Mesendoderm (in vitro differentiated cells): ENCODE measurements around the gene IL1RAPL2.

Experiments
- DNase-seq: peaks from one replicate; pipeline ENCODE4 v3.0.0; 2013
- H2AK5ac ChIP-seq: 2 replicates; pipeline ENCODE4 v1.6.1; 2013; ENCODE audit warnings: low read length, inconsistent platforms
- H2BK120ac ChIP-seq: 2 replicates; pipeline ENCODE4 v1.6.1; 2013; ENCODE audit warnings: low read depth, mild to moderate bottlenecking, low read length, moderate library complexity, mixed read lengths
- H2BK15ac ChIP-seq: replicated peaks from 2 replicates; pipeline ENCODE4 v1.6.1; 2013; ENCODE audit warnings: low read depth, mild to moderate bottlenecking, moderate library complexity
- H2BK5ac ChIP-seq: 2 replicates; pipeline ENCODE4 v1.6.1; 2013; ENCODE audit warnings: low read length, inconsistent platforms
- H3K18ac ChIP-seq: 2 replicates; pipeline ENCODE4 v1.6.1; 2013; ENCODE audit warnings: mild to moderate bottlenecking, low read length, mixed read lengths
- H3K23ac ChIP-seq: one replicate; pipeline ENCODE4 v1.6.1; 2013; ENCODE audit warnings: low read length
- H3K27ac ChIP-seq: 2 replicates; pipeline ENCODE4 v1.5.1; 2013; ENCODE audit warnings: low read depth, mild to moderate bottlenecking, inconsistent platforms, low read length, moderate library complexity
- H3K27me3 ChIP-seq: 2 replicates; pipeline ENCODE4 v1.6.1; 2013; ENCODE audit warnings: low read length, control low read depth, mild to moderate bottlenecking, inconsistent platforms; ENCODE audit not compliant: insufficient read depth, poor library complexity
- H3K36me3 ChIP-seq: 2 replicates; pipeline ENCODE4 v1.6.1; 2013; ENCODE audit warnings: low read length, inconsistent platforms; ENCODE audit not compliant: control insufficient read depth, insufficient read depth
- H3K4ac ChIP-seq: one replicate; pipeline ENCODE4 v1.6.1; 2013; ENCODE audit warnings: low read depth, mild to moderate bottlenecking, low read length, moderate library complexity
- H3K4me1 ChIP-seq: 2 replicates; pipeline ENCODE4 v1.6.1; 2013; ENCODE audit warnings: low read depth, low read length, inconsistent platforms; ENCODE audit not compliant: control insufficient read depth
- H3K4me2 ChIP-seq: 2 replicates; pipeline ENCODE4 v1.6.1; 2013; ENCODE audit warnings: low read length
- H3K4me3 ChIP-seq: 2 replicates; pipeline ENCODE4 v1.5.1; 2013; ENCODE audit warnings: mild to moderate bottlenecking, low read length
- H3K56ac ChIP-seq: one replicate; pipeline ENCODE4 v1.6.1; 2013; ENCODE audit warnings: low read length
- H3K79me1 ChIP-seq: 2 replicates; pipeline ENCODE4 v1.6.1; 2013; ENCODE audit warnings: low read length, inconsistent platforms
- H3K79me2 ChIP-seq: 2 replicates; pipeline ENCODE4 v1.6.1; 2013; ENCODE audit warnings: mild to moderate bottlenecking, low read length; ENCODE audit not compliant: control insufficient read depth, insufficient read depth
- H3K9ac ChIP-seq: 2 replicates; pipeline ENCODE4 v1.6.1; 2013; ENCODE audit warnings: low read length, inconsistent platforms
- H4K5ac ChIP-seq: one replicate; pipeline ENCODE4 v1.6.1; 2013; ENCODE audit warnings: low read length
- H4K8ac ChIP-seq: one replicate; pipeline ENCODE4 v1.6.1; 2013; ENCODE audit warnings: low read depth, mild to moderate bottlenecking, control low read depth, low read length, moderate library complexity
- WGBS: extraction: QIAGEN DNeasy Blood & Tissue Kit; methylation state at CpG from one replicate; pipeline ENCODE4 v1.1.7; 2013; ENCODE audit warnings: low lambda C conversion rate, missing lambda C conversion rate; ENCODE audit not compliant: insufficient coverage; ENCODE audit errors: extremely low coverage; 5-methylcytosine and 5-hydroxymethylcytosine counted together

The IL1RAPL2 gene

GRCh38 chrX:105302246-105302645 is 736.2 kb downstream of the IL1RAPL2 start:
- Histone ChIP-seq H3K4me1 (no peaks in the 10 kb centered on the region), H4K5ac (no peak overlapping the region), H3K27me3 (no peaks in the 10 kb centered on the region), H3K4ac (no peak overlapping the region), H3K27ac (no peak overlapping the region), H2BK15ac (no peak overlapping the region), H2BK120ac (no peak overlapping the region), H3K4me2 (no peak overlapping the region), H3K9ac (no peak overlapping the region), H3K36me3 (no peaks in the 10 kb centered on the region), H4K8ac (no peak overlapping the region), H2BK5ac (no peak overlapping the region), H3K23ac (no peak overlapping the region), H3K79me2 (no peaks in the 10 kb centered on the region), H3K79me1 (no peaks in the 10 kb centered on the region), H3K4me3 (no peak overlapping the region), H2AK5ac (no peak overlapping the region), H3K18ac (no peak overlapping the region), H3K56ac (no peak overlapping the region)
- no peak for DNase-seq
- WGBS = no CpG with 5 or more reads among the region's 1 CpG

GRCh38 chrX:105307762-105308161 is 741.8 kb downstream of the IL1RAPL2 start:
- Histone ChIP-seq H2AK5ac (no peak overlapping the region), H3K4me1 (no peaks in the 10 kb centered on the region), H4K8ac (no peak overlapping the region), H3K18ac (no peak overlapping the region), H3K36me3 (no peaks in the 10 kb centered on the region), H3K4me3 (no peak overlapping the region), H3K79me2 (no peaks in the 10 kb centered on the region), H3K79me1 (no peaks in the 10 kb centered on the region), H2BK15ac (no peak overlapping the region), H3K9ac (no peak overlapping the region), H2BK5ac (no peak overlapping the region), H3K23ac (no peak overlapping the region), H3K27ac (no peak overlapping the region), H3K4ac (no peak overlapping the region), H2BK120ac (no peak overlapping the region), H3K4me2 (no peak overlapping the region), H3K27me3 (no peaks in the 10 kb centered on the region), H3K56ac (no peak overlapping the region), H4K5ac (no peak overlapping the region)
- no CpG with 5 or more reads among the region's 1 CpG for WGBS
- no peak for DNase-seq

GRCh38 chrX:105313596-105313995 is 747.6 kb downstream of the IL1RAPL2 start:
- H2BK15ac ChIP-seq = no peak overlapping the region
- H3K27ac ChIP-seq = no peak overlapping the region
- H3K4me2 ChIP-seq = no peak overlapping the region
- H3K4ac ChIP-seq = no peak overlapping the region
- H3K4me3 ChIP-seq = no peak overlapping the region
- DNase-seq = no peak
- no peak overlapping the region for H3K9ac ChIP-seq
- H2BK120ac ChIP-seq = no peak overlapping the region
- no peaks in the 10 kb centered on the region for H3K4me1 ChIP-seq
- no peaks in the 10 kb centered on the region for H3K27me3 ChIP-seq
- H3K79me2 ChIP-seq = no peaks in the 10 kb centered on the region
- H3K36me3 ChIP-seq = no peaks in the 10 kb centered on the region
- H3K79me1 ChIP-seq = no peaks in the 10 kb centered on the region
- H4K5ac ChIP-seq = no peak overlapping the region
- no CpG with 5 or more reads among the region's 1 CpG for WGBS
- H2AK5ac ChIP-seq = no peak overlapping the region
- no peak overlapping the region for H2BK5ac ChIP-seq
- no peak overlapping the region for H4K8ac ChIP-seq
- no peak overlapping the region for H3K18ac ChIP-seq
- H3K23ac ChIP-seq = no peak overlapping the region
- no peak overlapping the region for H3K56ac ChIP-seq

- no peak overlapping the region for H3K27ac ChIP-seq
- H3K4me1 ChIP-seq = no peaks in the 10 kb centered on the region
- H3K56ac ChIP-seq = no peak overlapping the region
These were observed 748.5 kb downstream of the IL1RAPL2 start for GRCh38 chrX:105314458-105314857.

DNA sequence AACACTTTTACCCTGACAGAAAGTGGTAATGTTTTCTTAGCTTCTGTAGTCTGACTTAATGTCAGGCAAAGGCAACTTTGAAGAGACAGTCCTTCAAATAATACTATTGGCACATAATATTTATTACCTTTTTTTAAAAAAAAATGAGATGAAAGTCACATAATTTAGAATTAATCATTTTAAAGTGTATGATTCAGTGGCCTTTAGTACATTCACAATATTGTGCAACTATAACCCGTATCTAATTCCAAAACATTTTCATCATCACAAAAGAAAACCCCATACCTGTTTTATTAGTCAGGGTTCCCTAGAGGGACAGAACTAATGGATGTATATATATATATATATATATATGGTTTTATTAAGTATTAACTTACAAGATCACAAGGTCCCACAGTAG is 749.2 kb downstream of the IL1RAPL2 start:
- H4K5ac ChIP-seq = no peak overlapping the region
- no peak overlapping the region for H3K56ac ChIP-seq
- no peak overlapping the region for H2AK5ac ChIP-seq
- no CpG with 5 or more reads among the region's 1 CpG for WGBS
- no peak overlapping the region for H3K4ac ChIP-seq
- no peak overlapping the region for H2BK120ac ChIP-seq
- H3K23ac ChIP-seq = no peak overlapping the region
- no peak overlapping the region for H3K27ac ChIP-seq
- no peak overlapping the region for H4K8ac ChIP-seq
- no peak overlapping the region for H3K4me2 ChIP-seq
- H2BK5ac ChIP-seq = no peak overlapping the region
- no peaks in the 10 kb centered on the region for H3K4me1 ChIP-seq
- no peak overlapping the region for H2BK15ac ChIP-seq
- H3K36me3 ChIP-seq = no peaks in the 10 kb centered on the region
- H3K18ac ChIP-seq = no peak overlapping the region
- H3K27me3 ChIP-seq = no peaks in the 10 kb centered on the region
- H3K4me3 ChIP-seq = no peak overlapping the region
- DNase-seq = no peak
- H3K79me2 ChIP-seq = no peaks in the 10 kb centered on the region
- H3K79me1 ChIP-seq = no peaks in the 10 kb centered on the region
- H3K9ac ChIP-seq = no peak overlapping the region

More at GRCh38 chrX:105314458-105314857, 748.5 kb downstream of the IL1RAPL2 start:
- no peak overlapping the region for H2BK15ac ChIP-seq
- H3K18ac ChIP-seq = no peak overlapping the region
- H2BK120ac ChIP-seq = no peak overlapping the region
- H3K23ac ChIP-seq = no peak overlapping the region
- no peak overlapping the region for H2BK5ac ChIP-seq
- H4K5ac ChIP-seq = no peak overlapping the region
- H3K4me3 ChIP-seq = no peak overlapping the region
- H3K27me3 ChIP-seq = no peaks in the 10 kb centered on the region
- no peak overlapping the region for H3K4me2 ChIP-seq
- WGBS = no CpG with 5 or more reads among the region's 2 CpGs
- H3K36me3 ChIP-seq = no peaks in the 10 kb centered on the region
- DNase-seq = no peak
- no peak overlapping the region for H3K4ac ChIP-seq
- H2AK5ac ChIP-seq = no peak overlapping the region
- no peak overlapping the region for H3K9ac ChIP-seq
- no peak overlapping the region for H4K8ac ChIP-seq
- no peaks in the 10 kb centered on the region for H3K79me1 ChIP-seq
- H3K79me2 ChIP-seq = no peaks in the 10 kb centered on the region

DNA sequence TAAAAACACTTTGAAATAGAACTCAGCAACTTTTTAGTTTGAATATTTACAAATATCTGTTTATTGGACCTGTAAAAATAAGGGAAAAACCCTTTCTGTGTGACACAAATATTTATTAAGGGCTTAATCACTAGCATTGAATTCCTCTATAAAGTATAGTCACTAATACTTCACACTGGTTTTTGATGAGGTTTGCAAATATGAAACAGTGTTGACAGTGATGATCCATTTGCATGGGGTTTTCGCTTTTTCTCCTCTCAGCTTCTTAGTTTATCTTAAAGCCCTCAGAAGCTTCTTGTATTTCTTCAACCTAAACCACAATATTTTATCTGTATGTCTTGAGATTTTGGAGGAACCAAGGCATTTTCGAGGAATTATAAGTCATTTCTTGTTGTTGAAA is 751.1 kb downstream of the IL1RAPL2 start:
- no peak overlapping the region for H2BK5ac ChIP-seq
- no peak overlapping the region for H2BK120ac ChIP-seq
- no peak overlapping the region for H2AK5ac ChIP-seq
- no peaks in the 10 kb centered on the region for H3K27me3 ChIP-seq
- no peak overlapping the region for H3K27ac ChIP-seq
- H3K4ac ChIP-seq = no peak overlapping the region
- no peak overlapping the region for H3K23ac ChIP-seq
- WGBS = no CpG with 5 or more reads among the region's 2 CpGs
- no peak overlapping the region for H4K8ac ChIP-seq
- no peak overlapping the region for H3K9ac ChIP-seq
- H4K5ac ChIP-seq = no peak overlapping the region
- no peak overlapping the region for H3K18ac ChIP-seq
- DNase-seq = no peak
- H3K4me2 ChIP-seq = no peak overlapping the region
- no peaks in the 10 kb centered on the region for H3K79me1 ChIP-seq
- no peaks in the 10 kb centered on the region for H3K79me2 ChIP-seq
- H3K4me1 ChIP-seq = no peaks in the 10 kb centered on the region
- H3K4me3 ChIP-seq = no peak overlapping the region
- no peak overlapping the region for H2BK15ac ChIP-seq
- no peaks in the 10 kb centered on the region for H3K36me3 ChIP-seq
- no peak overlapping the region for H3K56ac ChIP-seq
